GM13976 (cell line): ENCODE data around the gene UBE2D1.

Experiments used
- DNase-seq: peaks from one replicate; pipeline ENCODE4 v3.0.0; 2012; ENCODE audit warnings: low spot score
- in situ Hi-C: fragments of 300-500 bp; cut with MboI; formaldehyde crosslinking; loops from one replicate; pipeline ENCODE4 v1.12.0; 2022; ENCODE audit warnings: low sequenced_read_pairs, mixed read lengths, inconsistent platforms; ENCODE audit not compliant: unreplicated experiment
- TF ChIP-seq, protein P1 (sequence below): IDR thresholded peaks from 2 replicates; pipeline ENCODE4 v1.5.1; 2012; ENCODE audit warnings: borderline replicate concordance, mild to moderate bottlenecking; ENCODE audit not compliant: insufficient read depth; ENCODE audit errors: extremely low read depth, missing control alignments, control extremely low read depth

UBE2D1 gene

GRCh38 chr10:58331646-58332045 lies 3.2 kb upstream of the UBE2D1 start:
- DNase-seq: no peak
- in situ Hi-C loops: no loop called here
- TF ChIP-seq, protein P1, sequence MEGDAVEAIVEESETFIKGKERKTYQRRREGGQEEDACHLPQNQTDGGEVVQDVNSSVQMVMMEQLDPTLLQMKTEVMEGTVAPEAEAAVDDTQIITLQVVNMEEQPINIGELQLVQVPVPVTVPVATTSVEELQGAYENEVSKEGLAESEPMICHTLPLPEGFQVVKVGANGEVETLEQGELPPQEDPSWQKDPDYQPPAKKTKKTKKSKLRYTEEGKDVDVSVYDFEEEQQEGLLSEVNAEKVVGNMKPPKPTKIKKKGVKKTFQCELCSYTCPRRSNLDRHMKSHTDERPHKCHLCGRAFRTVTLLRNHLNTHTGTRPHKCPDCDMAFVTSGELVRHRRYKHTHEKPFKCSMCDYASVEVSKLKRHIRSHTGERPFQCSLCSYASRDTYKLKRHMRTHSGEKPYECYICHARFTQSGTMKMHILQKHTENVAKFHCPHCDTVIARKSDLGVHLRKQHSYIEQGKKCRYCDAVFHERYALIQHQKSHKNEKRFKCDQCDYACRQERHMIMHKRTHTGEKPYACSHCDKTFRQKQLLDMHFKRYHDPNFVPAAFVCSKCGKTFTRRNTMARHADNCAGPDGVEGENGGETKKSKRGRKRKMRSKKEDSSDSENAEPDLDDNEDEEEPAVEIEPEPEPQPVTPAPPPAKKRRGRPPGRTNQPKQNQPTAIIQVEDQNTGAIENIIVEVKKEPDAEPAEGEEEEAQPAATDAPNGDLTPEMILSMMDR: no peak

DNA sequence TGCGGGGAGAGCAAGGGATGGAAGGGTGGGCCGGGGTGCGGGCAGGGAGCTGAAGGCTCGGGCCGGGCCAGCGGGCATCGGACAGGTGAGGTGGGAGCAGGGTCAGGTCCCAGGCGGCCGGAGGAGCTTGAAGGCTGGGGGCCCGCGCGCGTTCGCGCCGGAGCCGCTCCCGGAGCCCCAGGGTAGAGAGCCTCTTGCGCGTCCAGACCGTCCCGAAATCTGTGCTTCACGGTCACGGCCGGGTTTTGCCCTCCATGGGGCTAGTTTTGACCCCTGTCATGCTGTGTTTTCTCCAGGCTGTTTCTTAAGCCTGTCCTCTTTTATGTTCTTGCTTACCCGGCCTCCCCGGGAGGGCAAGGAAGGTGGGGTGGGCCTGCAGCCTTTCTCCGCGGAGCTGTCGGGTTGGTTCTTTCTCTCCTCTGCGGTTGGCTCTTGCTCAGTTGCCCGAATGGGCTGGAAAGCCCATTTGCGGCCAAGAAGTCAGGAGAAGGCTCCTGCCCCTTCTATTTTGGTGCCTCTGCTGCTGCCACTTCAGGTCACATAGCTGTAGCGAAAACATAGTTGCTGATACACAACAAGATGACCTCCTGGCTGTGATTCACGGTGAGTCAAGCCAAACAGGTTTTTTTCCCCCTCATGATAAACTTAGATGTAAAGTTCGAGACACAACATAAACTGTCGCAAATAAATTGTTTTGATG lies 650 bp downstream of the UBE2D1 start:
- TF ChIP-seq, protein P1: no peak
- DNase-seq: no peak
- in situ Hi-C loops: no loop called here

DNA sequence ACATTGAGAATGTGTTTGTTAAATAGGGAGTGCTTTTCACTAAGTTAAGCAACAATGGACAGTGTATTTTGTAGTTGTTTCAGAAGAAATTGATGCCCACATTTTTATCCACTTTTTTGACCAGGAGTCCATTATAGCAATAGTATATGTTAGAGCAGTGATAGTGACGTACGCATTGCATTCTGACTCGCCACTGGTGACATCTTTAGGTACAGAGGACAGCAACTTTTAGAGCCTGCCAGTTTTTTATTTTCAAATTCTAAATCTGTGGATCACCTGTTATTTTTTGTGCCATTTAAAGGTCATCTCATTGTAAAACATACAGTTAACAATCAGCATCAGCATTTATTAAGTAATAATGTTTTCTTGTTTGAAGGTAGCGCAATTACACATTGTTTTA lies 1.4 kb downstream of the UBE2D1 start:
- DNase-seq: no peak
- TF ChIP-seq, protein P1: no peak
- in situ Hi-C loops: no loop called here

DNA sequence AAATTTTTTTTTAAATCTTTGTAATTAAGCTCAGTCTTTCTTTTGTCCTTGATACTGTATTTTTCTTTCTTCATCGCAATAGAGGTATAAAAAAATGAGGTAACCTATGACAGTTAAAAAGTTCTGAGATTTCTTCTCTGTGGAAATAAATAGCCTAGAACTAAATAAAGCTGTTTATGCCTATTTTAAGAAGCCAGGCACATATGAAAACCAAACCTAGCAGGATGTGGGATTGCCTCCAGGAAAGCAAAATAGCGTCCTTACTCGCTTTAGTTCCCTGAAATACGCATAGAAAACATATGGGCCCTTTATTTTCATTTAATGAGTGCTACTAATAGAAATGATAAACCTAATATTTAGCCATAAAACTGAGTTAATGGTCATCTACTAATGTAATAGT lies 6.6 kb downstream of the UBE2D1 start:
- in situ Hi-C loops: no loop called here
- DNase-seq: no peak
- TF ChIP-seq, protein P1: no peak

- in situ Hi-C loops: no loop called here
- TF ChIP-seq, protein P1: no peak
- DNase-seq: no peak
Observed at GRCh38 chr10:58341947-58342346, 7.1 kb downstream of the UBE2D1 start.

DNA sequence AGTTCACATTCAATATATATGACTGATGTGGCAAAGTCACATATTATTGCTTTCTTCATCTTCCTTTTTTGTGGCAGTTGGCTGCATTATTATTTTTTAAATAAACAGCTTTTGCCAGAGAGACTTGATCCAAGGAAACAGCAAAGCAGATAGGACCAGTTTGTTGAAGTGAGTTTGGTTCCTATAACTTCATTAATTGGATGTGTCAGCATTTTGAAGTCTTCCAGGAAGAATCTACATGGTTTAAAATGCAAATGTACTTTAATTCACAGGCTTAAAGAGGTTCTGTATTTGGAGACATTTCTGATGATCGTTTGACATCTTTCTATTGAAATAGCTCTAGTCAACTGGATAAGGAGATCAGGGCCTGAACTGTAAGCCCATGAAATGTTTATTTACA lies 13.2 kb downstream of the UBE2D1 start:
- TF ChIP-seq, protein P1: no peak
- in situ Hi-C loops: no loop called here
- DNase-seq: no peak
